H1 (cell line): Measurements from ENCODE around the gene TOMM7. TPM values are rescaled to one million over a fixed set of nuclear protein-coding genes. Genes with fewer than 3 reads are reported as not detected.

Experiments
- CTCF ChIA-PET: fragments of 300-600 bp; sonication (Branson Sonifier 250); formaldehyde crosslinking; loops from one replicate; lab custom pipeline; 2021; ENCODE audit not compliant: partially characterized antibody; lab: Charles Lee
- POLR2A ChIA-PET: fragments of 300-600 bp; sonication (Branson Sonifier 250); formaldehyde crosslinking; loops from one replicate; lab custom pipeline; 2021; ENCODE audit warnings: inconsistent platforms; ENCODE audit not compliant: partially characterized antibody; lab: Charles Lee
- DNase-seq, 2 experiments: peaks; one replicate each; pipeline versions ENCODE4 v3.0.0 to v3.0.0-alpha.2; 2010 to 2022; ENCODE audit warnings: low spot score in 2 of 2, low read depth in 1 of 2, mixed read lengths in 1 of 2
- FAIRE-seq: peaks from 2 replicates; lab custom pipeline; 2011; peaks lifted over from hg19 to GRCh38; lab: Jason Lieb, UNC
- H2AFZ ChIP-seq: 2 replicates; pipeline ENCODE4 v1.8.1; 2012; ENCODE audit warnings: low read length, inconsistent platforms
- H2AK5ac ChIP-seq: 2 replicates; pipeline ENCODE4 v1.6.1; 2013; ENCODE audit warnings: low read depth, low read length
- H2BK120ac ChIP-seq: replicated peaks from 2 replicates; pipeline ENCODE3; 2013; ENCODE audit warnings: low read depth, low read length, inconsistent platforms
- H2BK12ac ChIP-seq: 2 replicates; pipeline ENCODE4 v1.6.1; 2013; ENCODE audit warnings: low read depth, low read length
- H2BK15ac ChIP-seq: 2 replicates; pipeline ENCODE4 v1.6.1; 2013; ENCODE audit warnings: low read length
- H2BK20ac ChIP-seq: 2 replicates; pipeline ENCODE4 v1.6.1; 2013; ENCODE audit warnings: low read length
- H2BK5ac ChIP-seq: 2 replicates; pipeline ENCODE4 v1.6.1; 2013; ENCODE audit warnings: low read depth, low read length
- H3K14ac ChIP-seq: 2 replicates; pipeline ENCODE4 v1.6.1; 2013; ENCODE audit warnings: inconsistent platforms; ENCODE audit not compliant: insufficient read length
- H3K18ac ChIP-seq: 2 replicates; pipeline ENCODE4 v1.6.1; 2013; ENCODE audit warnings: low read length; ENCODE audit errors: extremely low read depth
- H3K23ac ChIP-seq: 2 replicates; pipeline ENCODE4 v1.6.1; 2013; ENCODE audit warnings: inconsistent platforms; ENCODE audit not compliant: insufficient read length
- H3K23me2 ChIP-seq: 2 replicates; pipeline ENCODE4 v1.6.1; 2013; ENCODE audit warnings: low read depth, low read length
- H3K27ac ChIP-seq: 2 replicates; pipeline ENCODE4 v1.6.1; 2011; ENCODE audit warnings: low read depth, low read length, inconsistent platforms
- H3K27me3 ChIP-seq, 4 experiments: replicated peaks in 1 of 4; 1 replicate in 1 of 4; 2 replicates in 3 of 4; pipeline versions ENCODE4 v1.6.1 to v1.8.1; 2011 to 2013; ENCODE audit warnings: low read length in 3 of 4, mild to moderate bottlenecking in 3 of 4, inconsistent platforms in 2 of 4, mixed read lengths in 2 of 4, moderate library complexity in 1 of 4; ENCODE audit not compliant: control insufficient read depth in 3 of 4, insufficient read depth in 3 of 4; ENCODE audit errors: extremely low read depth in 1 of 4
- H3K36me3 ChIP-seq, 4 experiments: 2 replicates each; pipeline versions ENCODE4 v1.6.1 to v1.8.1; 2011 to 2013; ENCODE audit warnings: mild to moderate bottlenecking in 4 of 4, low read length in 3 of 4, moderate library complexity in 2 of 4, control low read depth in 1 of 4, inconsistent platforms in 1 of 4; ENCODE audit not compliant: insufficient read depth in 4 of 4, control insufficient read depth in 2 of 4
- H3K4ac ChIP-seq: replicated peaks from 2 replicates; pipeline ENCODE3; 2013; ENCODE audit warnings: low read length, low read depth, mixed read lengths, inconsistent platforms; ENCODE audit not compliant: insufficient read length
- H3K4me1 ChIP-seq, 4 experiments: replicated peaks in 1 of 4; 1 replicate in 1 of 4; 2 replicates in 3 of 4; pipeline versions ENCODE4 v1.6.1 to v1.8.1; 2011 to 2013; ENCODE audit warnings: low read length in 3 of 4, inconsistent platforms in 2 of 4, mixed read lengths in 1 of 4; ENCODE audit not compliant: insufficient read depth in 4 of 4, control insufficient read depth in 3 of 4
- H3K4me2 ChIP-seq, 2 experiments: 2 replicates each; pipeline versions ENCODE4 v1.6.1 to v1.8.1; 2011 to 2013; ENCODE audit warnings: low read depth in 2 of 2, low read length in 2 of 2, control low read depth in 1 of 2, inconsistent platforms in 1 of 2, mild to moderate bottlenecking in 1 of 2; ENCODE audit not compliant: insufficient read depth in 1 of 2
- H3K4me3 ChIP-seq, 4 experiments: fragments of 200-600, 300-600 bp in 1 of 4; sonication (generic), shearing (Covaris generic), sonication (Bioruptor Twin) in 1 of 4; 2 replicates each; pipeline versions ENCODE4 v1.5.1 to v1.8.1; 2011 to 2016; ENCODE audit warnings: low read length in 4 of 4, low read depth in 3 of 4, control low read depth in 2 of 4, inconsistent platforms in 2 of 4, mild to moderate bottlenecking in 2 of 4, mixed read lengths in 1 of 4, moderate library complexity in 1 of 4; ENCODE audit not compliant: insufficient read depth in 2 of 4; ENCODE audit errors: extremely low read depth in 1 of 4
- H3K56ac ChIP-seq: replicated peaks from 2 replicates; pipeline ENCODE3; 2013; ENCODE audit warnings: low read depth, mild to moderate bottlenecking, mixed read lengths, low read length, inconsistent platforms; ENCODE audit not compliant: insufficient read length
- H3K79me1 ChIP-seq: 2 replicates; pipeline ENCODE4 v1.6.1; 2013; ENCODE audit warnings: low read depth, low read length, control low read depth
- H3K79me2 ChIP-seq, 2 experiments: 2 replicates each; pipeline versions ENCODE4 v1.6.1 to v1.8.1; 2012 to 2013; ENCODE audit warnings: low read length in 2 of 2, mild to moderate bottlenecking in 2 of 2, inconsistent platforms in 1 of 2; ENCODE audit not compliant: insufficient read depth in 2 of 2, control insufficient read depth in 1 of 2
- H3K9ac ChIP-seq, 4 experiments: replicated peaks in 1 of 4; 1 replicate in 1 of 4; 2 replicates in 3 of 4; pipeline versions ENCODE4 v1.6.1 to v1.8.1; 2011 to 2013; ENCODE audit warnings: low read depth in 3 of 4, low read length in 3 of 4, control low read depth in 2 of 4, mild to moderate bottlenecking in 2 of 4, moderate library complexity in 2 of 4, inconsistent platforms in 1 of 4; ENCODE audit errors: extremely low read depth in 1 of 4
- H3K9me3 ChIP-seq, 2 experiments: 2 replicates each; pipeline versions ENCODE4 v1.6.1 to v1.8.1; 2012 to 2013; ENCODE audit warnings: mild to moderate bottlenecking in 2 of 2, moderate library complexity in 2 of 2, control low read depth in 1 of 2, inconsistent platforms in 1 of 2, low read depth in 1 of 2, low read length in 1 of 2, mixed read lengths in 1 of 2; ENCODE audit not compliant: insufficient read depth in 2 of 2
- H4K20me1 ChIP-seq, 2 experiments: replicated peaks in 1 of 2; 2 replicates each; pipeline versions ENCODE3 to v1.8.1; 2011 to 2013; ENCODE audit warnings: inconsistent platforms in 2 of 2, low read length in 2 of 2, mild to moderate bottlenecking in 1 of 2; ENCODE audit not compliant: insufficient read depth in 2 of 2, control insufficient read depth in 1 of 2
- H4K5ac ChIP-seq: 2 replicates; pipeline ENCODE4 v1.6.1; 2013; ENCODE audit warnings: low read length, low read depth, mixed read lengths, inconsistent platforms; ENCODE audit not compliant: insufficient read length
- H4K8ac ChIP-seq: 2 replicates; pipeline ENCODE4 v1.8.0; 2013; ENCODE audit warnings: mild to moderate bottlenecking, moderate library complexity, low read length, inconsistent platforms; ENCODE audit not compliant: insufficient read depth; ENCODE audit errors: extremely low read depth
- H4K91ac ChIP-seq: replicated peaks from 2 replicates; pipeline ENCODE3; 2013; ENCODE audit warnings: low read length, mixed read lengths, inconsistent platforms; ENCODE audit not compliant: insufficient read length
- BRCA1 ChIP-seq: IDR thresholded peaks from 2 replicates; pipeline ENCODE4 v1.6.1; 2012; ENCODE audit warnings: low read depth, low read length, improper control_type of control experiment
- CREB1 ChIP-seq: IDR thresholded peaks from 2 replicates; pipeline ENCODE4 v1.6.1; 2012; ENCODE audit warnings: inconsistent platforms
- CTCF ChIP-seq, 3 experiments: IDR thresholded peaks; 1 replicate in 2 of 3; 2 replicates in 1 of 3; pipeline versions ENCODE4 v1.5.1 to v1.6.1; 2011; ENCODE audit warnings: low read length in 3 of 3, mild to moderate bottlenecking in 3 of 3, inconsistent platforms in 2 of 3, low read depth in 1 of 3, moderate library complexity in 1 of 3; ENCODE audit not compliant: insufficient read depth in 1 of 3; ENCODE audit errors: control extremely low read depth in 1 of 3
- HDAC2 ChIP-seq, 2 experiments: fragments of 300-600 bp in 1 of 2; sonication (generic) in 1 of 2; IDR thresholded peaks; 2 replicates each; pipeline ENCODE4 v1.6.1; 2011 to 2012; ENCODE audit warnings: low read depth in 2 of 2, low read length in 2 of 2, mild to moderate bottlenecking in 2 of 2, moderate library complexity in 2 of 2, borderline replicate concordance in 1 of 2, inconsistent platforms in 1 of 2
- HDAC6 ChIP-seq: IDR thresholded peaks from one replicate; pipeline ENCODE4 v1.7.1; 2012; ENCODE audit warnings: low read depth, mild to moderate bottlenecking, inconsistent platforms, low read length, moderate library complexity
- MAFK ChIP-seq: IDR thresholded peaks from 2 replicates; pipeline ENCODE4 v1.6.1; 2012; ENCODE audit warnings: low read depth, mild to moderate bottlenecking, improper control_type of control experiment, low read length
- RNF2 ChIP-seq: fragments of 200-900, 300-1000 bp; sonication (generic); IDR thresholded peaks from 2 replicates; pipeline ENCODE4 v1.7.1; 2016; ENCODE audit warnings: borderline replicate concordance, low read depth, mild to moderate bottlenecking, antibody characterized with exemption, low read length; ENCODE audit not compliant: poor library complexity, severe bottlenecking; ENCODE audit errors: missing control alignments
- SAP30 ChIP-seq: fragments of 300-600 bp; sonication (generic); IDR thresholded peaks from 2 replicates; pipeline ENCODE4 v1.7.1; 2012; ENCODE audit warnings: low read length, moderate library complexity, mild to moderate bottlenecking, inconsistent platforms; ENCODE audit not compliant: insufficient read depth, insufficient replicate concordance
- TAF1 ChIP-seq: IDR thresholded peaks from 2 replicates; pipeline ENCODE4 v1.6.1; 2011; ENCODE audit warnings: mild to moderate bottlenecking, low read depth, low read length
- ZNF274 ChIP-seq: IDR thresholded peaks from 2 replicates; pipeline ENCODE4 v1.7.0; 2012; ENCODE audit warnings: low read length, borderline replicate concordance; ENCODE audit errors: extremely low read depth
- polyA plus RNA-seq, 7 experiments: library from polyadenylated mRNA; depleted of rRNA in 3 of 7; stranded (reverse) in 5 of 7; unstranded in 2 of 7; fragments of >200 nt in 5 of 7; fragments of 200-250 nt in 2 of 7; gene quantifications; 1 replicate in 5 of 7; 2 replicates in 1 of 7; 4 replicates in 1 of 7; pipeline versions ENCODE4 v1.2.1 to v1.2.3, GENCODE V29; 2011 to 2013; ENCODE audit warnings: missing spikeins in 2 of 7, mixed read lengths in 2 of 7
- total RNA-seq: library from RNA; stranded (reverse); fragmentation: NEBNext Ultra II Directional; extraction: Animal tissue kit (Norgen Biotek cat#: 25700); gene quantifications from 2 replicates; pipeline ENCODE4 v1.2.1, GENCODE V29; 2021

Gene TOMM7
- total and polyA plus RNA-seq, 2 of the 8 experiments (the other 6 are each of a cell fraction or from before 2014, with no cell fraction given): 389 to 508 TPM

GRCh38 chr7:22827563-22827962 is 4.9 kb upstream of the TOMM7 start:
- Histone ChIP-seq H4K8ac (no peak overlapping the region), H3K4me2 (no peak overlapping the region), H3K4ac (no peak overlapping the region), H2BK5ac (no peak overlapping the region), H3K9ac (no peak overlapping the region), H2BK12ac (no peak overlapping the region), H3K56ac (no peak overlapping the region), H4K91ac (no peak overlapping the region), H3K14ac (no peak overlapping the region), H2BK120ac (no peak overlapping the region), H3K23ac (no peak overlapping the region), H4K20me1 (no peaks in the 10 kb centered on the region), H3K36me3 (no peaks in the 10 kb centered on the region), H3K79me2 (no peaks in the 10 kb centered on the region), H2BK20ac (no peak overlapping the region), H3K23me2 (no peaks in the 10 kb centered on the region), H3K27me3 (no peaks in the 10 kb centered on the region; a peak in 1 of 7 replicates), H3K79me1 (no peaks in the 10 kb centered on the region), H4K5ac (no peak overlapping the region), H2BK15ac (no peak overlapping the region), H2AFZ (no peak overlapping the region), H3K4me3 (no peak overlapping the region), H3K18ac (no peak overlapping the region), H3K27ac (no peak overlapping the region), H2AK5ac (0 out of 2 replicates have a peak overlapping the region, but pooled peaks have one; percentile 39), H3K4me1 (peaks cover 0 to 4% (median 0%) of the 10 kb centered on the region in 4 experiments; a peak in 2 of 7 replicates), H3K9me3 (no peaks in the 10 kb centered on the region)
- FAIRE-seq (no peak), DNase-seq (no peak)
- ChIA-PET CTCF (interaction anchor here (0.6 to 1.4 kb wide), 5 partner anchors 15 to 277 kb away, joined by 3 to 5 read pairs (median 3); partner anchors contain the start of gene IL6), POLR2A (interaction anchor here (2.0 kb wide), 1 partner anchor 28 kb away, joined by 6 read pairs; no protein-coding TSS in a partner anchor)
- TF ChIP-seq RNF2: no peak
- TF ChIP-seq TAF1: no peak
- TF ChIP-seq CREB1: no peak
- TF ChIP-seq SAP30: no peak
- TF ChIP-seq HDAC2 (IDR thresholded peaks at IDR 0.05; ENCODE audit: borderline replicate concordance in 1 of 2, low read depth in 2 of 2, low read length in 2 of 2): no peak
- TF ChIP-seq HDAC6: no peak
- TF ChIP-seq MAFK: no peak
- no peak for TF ChIP-seq ZNF274
- TF ChIP-seq BRCA1: no peak
- no peak for TF ChIP-seq CTCF (IDR thresholded peaks at IDR 0.05; ENCODE audit: control extremely low read depth in 1 of 3, insufficient read depth in 1 of 3, low read depth in 1 of 3, low read length in 3 of 3)
